ENCODE measurements around the gene FOXN1. TPM values are rescaled to one million over a fixed set of nuclear protein-coding genes. Genes with fewer than 3 reads are reported as not detected.

The FOXN1 gene
- total RNA-seq, 1 donor from 2014 or later, result 1.0 TPM

GRCh38 chr17:28494445-28495188 lies 11.5 kb upstream of the FOXN1 start:
- Mint-ChIP-seq H3K27ac (no peak overlapping the region), H3K4me1 (ENCODE audit: unreplicated experiment) (peaks cover 19% of the 10 kb centered on the region), H3K27me3 (no peaks in the 10 kb centered on the region)

GRCh38 chr17:28495635-28496034 lies 10.5 kb upstream of the FOXN1 start:
- no peaks in the 10 kb centered on the region for H3K9me3 Mint-ChIP-seq
- peaks cover 24% of the 10 kb centered on the region for H3K4me1 Mint-ChIP-seq (ENCODE audit: unreplicated experiment)
- DNase-seq (ENCODE audit: extremely low spot score, unreplicated experiment), result no peak
- no peaks in the 10 kb centered on the region for H3K36me3 Mint-ChIP-seq
- H3K27ac Mint-ChIP-seq, result no peak overlapping the region
- H3K27me3 Mint-ChIP-seq, result no peaks in the 10 kb centered on the region
- TF ChIP-seq CTCF (conservative IDR thresholded peaks at IDR 0.05), result no peak
- no peak overlapping the region for H3K4me3 Mint-ChIP-seq

More at GRCh38 chr17:28494445-28495188, 11.5 kb upstream of the FOXN1 start:
- H3K36me3 Mint-ChIP-seq, result no peaks in the 10 kb centered on the region
- no peaks in the 10 kb centered on the region for H3K9me3 Mint-ChIP-seq
- peak; percentile 83 for DNase-seq (ENCODE audit: extremely low spot score, unreplicated experiment)
- peak; percentile 91 for TF ChIP-seq CTCF (conservative IDR thresholded peaks at IDR 0.05)
- H3K4me3 Mint-ChIP-seq, result peak overlapping the region; percentile 28

GRCh38 chr17:28497931-28498330 lies 8.2 kb upstream of the FOXN1 start:
- Mint-ChIP-seq H3K9me3 (no peaks in the 10 kb centered on the region), H3K27ac (peak overlapping the region; percentile 36), H3K4me3 (no peak overlapping the region), H3K36me3 (no peaks in the 10 kb centered on the region), H3K27me3 (no peaks in the 10 kb centered on the region), H3K4me1 (ENCODE audit: unreplicated experiment) (peaks cover 25% of the 10 kb centered on the region)
- TF ChIP-seq CTCF (conservative IDR thresholded peaks at IDR 0.05), result no peak
- DNase-seq (ENCODE audit: extremely low spot score, unreplicated experiment), result no peak

GRCh38 chr17:28498652-28499363 lies 7.3 kb upstream of the FOXN1 start:
- no peak overlapping the region for H3K4me3 Mint-ChIP-seq
- no peaks in the 10 kb centered on the region for H3K27me3 Mint-ChIP-seq
- H3K9me3 Mint-ChIP-seq, result no peaks in the 10 kb centered on the region
- H3K4me1 Mint-ChIP-seq (ENCODE audit: unreplicated experiment), result peaks cover 22% of the 10 kb centered on the region
- H3K36me3 Mint-ChIP-seq, result no peaks in the 10 kb centered on the region
- TF ChIP-seq CTCF (conservative IDR thresholded peaks at IDR 0.05), result no peak
- H3K27ac Mint-ChIP-seq, result peak overlapping the region; percentile 36
- DNase-seq (ENCODE audit: extremely low spot score, unreplicated experiment), result no peak

DNA sequence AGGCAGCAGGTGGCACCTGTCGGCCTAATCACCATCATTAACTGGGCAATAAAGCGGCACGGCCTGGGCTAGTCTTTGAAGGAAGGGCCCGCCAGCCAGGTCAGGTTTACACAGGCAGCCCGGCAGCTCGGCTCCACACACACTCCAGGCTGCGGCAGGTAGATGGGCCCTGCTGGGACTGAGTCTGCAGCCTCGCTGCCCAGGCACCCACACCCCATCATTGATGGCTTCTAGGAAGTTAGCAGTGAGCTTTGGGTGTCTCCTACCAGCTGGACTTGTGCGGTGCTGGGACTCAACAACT lies 6.8 kb upstream of the FOXN1 start:
- no peak for TF ChIP-seq CTCF (conservative IDR thresholded peaks at IDR 0.05)
- H3K4me1 Mint-ChIP-seq (ENCODE audit: unreplicated experiment), result peaks cover 22% of the 10 kb centered on the region
- H3K9me3 Mint-ChIP-seq, result no peaks in the 10 kb centered on the region

More for the DNA sequence above, 6.8 kb upstream of the FOXN1 start:
- no peak overlapping the region for H3K27ac Mint-ChIP-seq
- H3K4me3 Mint-ChIP-seq, result no peak overlapping the region
- H3K27me3 Mint-ChIP-seq, result no peaks in the 10 kb centered on the region
- DNase-seq (ENCODE audit: extremely low spot score, unreplicated experiment), result no peak
- H3K36me3 Mint-ChIP-seq, result no peaks in the 10 kb centered on the region
